ENCODE data around the gene SUV39H2.
A peak's percentile ranks its signal among the peaks of the same experiment; 100 is the strongest.

Gene SUV39H2

GRCh38 chr10:14945108-14945507 lies 66.4 kb downstream of the SUV39H2 start:
- Histone ChIP-seq H3K27ac (ENCODE audit: low read length) (no peak overlapping the region), H3K9ac (ENCODE audit: low read depth, low read length) (no peak overlapping the region), H3K27me3 (ENCODE audit: insufficient read depth, low read length) (no peaks in the 10 kb centered on the region), H3K9me3 (ENCODE audit: insufficient read depth, low read depth, low read length) (no peaks in the 10 kb centered on the region), H3K4me1 (ENCODE audit: insufficient read depth, low read length) (no peaks in the 10 kb centered on the region), H3K36me3 (ENCODE audit: insufficient read depth, low read depth, low read length) (peaks cover 51% of the 10 kb centered on the region), H3K4me3 (ENCODE audit: low read length) (no peak overlapping the region)

- H3K4me1 ChIP-seq (ENCODE audit: insufficient read depth, low read length), result peaks cover 7% of the 10 kb centered on the region; the same call in 1 of the 2 replicates
- no peaks in the 10 kb centered on the region for H3K9me3 ChIP-seq (ENCODE audit: insufficient read depth, low read depth, low read length)
- peaks cover 47% of the 10 kb centered on the region for H3K36me3 ChIP-seq (ENCODE audit: insufficient read depth, low read depth, low read length)
- no peak overlapping the region for H3K4me3 ChIP-seq (ENCODE audit: low read length)
- no peak overlapping the region for H3K9ac ChIP-seq (ENCODE audit: low read depth, low read length)
- no peaks in the 10 kb centered on the region for H3K27me3 ChIP-seq (ENCODE audit: insufficient read depth, low read length)
- H3K27ac ChIP-seq (ENCODE audit: low read length), result no peak overlapping the region
These were observed 68.6 kb downstream of the SUV39H2 start for GRCh38 chr10:14947268-14947667.

GRCh38 chr10:14949291-14949690 lies 70.6 kb downstream of the SUV39H2 start:
- H3K27me3 ChIP-seq (ENCODE audit: insufficient read depth, low read length), result no peaks in the 10 kb centered on the region
- peaks cover 7% of the 10 kb centered on the region; the same call in 1 of the 2 replicates for H3K4me1 ChIP-seq (ENCODE audit: insufficient read depth, low read length)
- H3K27ac ChIP-seq (ENCODE audit: low read length), result no peak overlapping the region
- H3K36me3 ChIP-seq (ENCODE audit: insufficient read depth, low read depth, low read length), result peaks cover 35% of the 10 kb centered on the region
- H3K9me3 ChIP-seq (ENCODE audit: insufficient read depth, low read depth, low read length), result no peaks in the 10 kb centered on the region
- H3K9ac ChIP-seq (ENCODE audit: low read depth, low read length), result no peak overlapping the region
- no peak overlapping the region for H3K4me3 ChIP-seq (ENCODE audit: low read length)

DNA sequence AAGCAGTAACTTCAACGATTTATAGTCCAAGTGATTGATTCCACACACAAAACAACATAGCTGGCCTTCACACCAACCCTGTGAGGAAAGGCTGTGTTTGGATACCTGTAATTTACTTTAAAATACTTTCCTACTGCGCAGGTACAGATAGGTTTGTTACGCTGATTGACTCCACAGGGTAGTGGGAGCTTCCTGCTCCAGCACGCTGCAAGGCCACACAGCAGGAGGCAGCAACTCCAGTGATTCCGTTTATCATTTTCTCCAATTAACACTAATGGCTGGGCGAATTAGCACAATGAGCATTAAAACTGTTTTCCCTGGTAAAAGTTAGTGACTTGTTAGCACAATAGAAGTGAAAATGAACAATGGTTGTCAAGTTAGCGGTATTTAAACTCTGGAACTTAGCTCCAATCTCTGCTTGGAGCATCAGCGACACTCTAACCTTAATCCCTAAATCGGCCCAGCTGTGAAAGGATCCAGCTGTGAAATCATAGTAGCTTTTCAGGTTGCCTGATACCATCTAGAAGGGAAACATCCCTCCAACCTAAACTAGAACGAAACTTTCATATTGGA lies 74.3 kb downstream of the SUV39H2 start:
- H3K9me3 ChIP-seq (ENCODE audit: insufficient read depth, low read depth, low read length), result no peaks in the 10 kb centered on the region
- H3K27ac ChIP-seq (ENCODE audit: low read length), result no peak overlapping the region
- H3K4me1 ChIP-seq (ENCODE audit: insufficient read depth, low read length), result peaks cover 7% of the 10 kb centered on the region; the same call in 1 of the 2 replicates
- H3K4me3 ChIP-seq (ENCODE audit: low read length), result peak overlapping the region; percentile 89
- H3K36me3 ChIP-seq (ENCODE audit: insufficient read depth, low read depth, low read length), result peaks cover 15% of the 10 kb centered on the region
- H3K9ac ChIP-seq (ENCODE audit: low read depth, low read length), result peak overlapping the region; percentile 86
- no peaks in the 10 kb centered on the region for H3K27me3 ChIP-seq (ENCODE audit: insufficient read depth, low read length)

- H3K9me3 ChIP-seq (ENCODE audit: insufficient read depth, low read depth, low read length), result no peaks in the 10 kb centered on the region
- H3K36me3 ChIP-seq (ENCODE audit: insufficient read depth, low read depth, low read length), result peaks cover 9% of the 10 kb centered on the region; the same call in 1 of the 2 replicates
- H3K27ac ChIP-seq (ENCODE audit: low read length), result no peak overlapping the region
- H3K4me1 ChIP-seq (ENCODE audit: insufficient read depth, low read length), result peaks cover 7% of the 10 kb centered on the region; the same call in 1 of the 2 replicates
- H3K9ac ChIP-seq (ENCODE audit: low read depth, low read length), result peak overlapping the region; percentile 86
- H3K4me3 ChIP-seq (ENCODE audit: low read length), result peak overlapping the region; percentile 89
- no peaks in the 10 kb centered on the region for H3K27me3 ChIP-seq (ENCODE audit: insufficient read depth, low read length)
These were observed 74.8 kb downstream of the SUV39H2 start for GRCh38 chr10:14953424-14954000.
